Raji (cell line): ENCODE data around the gene MYLK.

Experiments used
- POLR2A ChIP-seq: IDR thresholded peaks from 2 replicates; pipeline ENCODE4 v1.6.1; 2011; ENCODE audit warnings: low read depth, low read length, control low read depth; ENCODE audit not compliant: insufficient read depth

The MYLK gene

DNA sequence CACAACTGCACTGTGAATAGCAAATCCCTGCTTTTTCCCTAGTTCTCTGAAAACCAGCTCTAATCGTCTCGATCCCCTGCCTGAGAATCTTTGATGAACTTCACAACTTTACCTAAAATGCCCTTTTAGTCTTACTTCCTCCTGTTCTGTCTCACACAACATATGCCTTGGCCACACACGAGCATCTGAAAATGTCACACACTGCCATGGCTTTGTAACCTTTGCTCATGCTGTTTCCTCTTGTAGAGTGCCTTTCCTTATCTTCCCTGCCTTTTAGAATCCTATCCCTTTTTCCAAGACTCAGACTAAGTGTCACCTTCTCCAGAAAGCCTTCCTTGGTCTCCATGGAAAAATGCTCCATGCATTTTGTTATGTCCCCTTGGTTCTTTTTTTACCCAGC is 227.9 kb downstream of the MYLK start:
- TF ChIP-seq POLR2A = no peak

DNA sequence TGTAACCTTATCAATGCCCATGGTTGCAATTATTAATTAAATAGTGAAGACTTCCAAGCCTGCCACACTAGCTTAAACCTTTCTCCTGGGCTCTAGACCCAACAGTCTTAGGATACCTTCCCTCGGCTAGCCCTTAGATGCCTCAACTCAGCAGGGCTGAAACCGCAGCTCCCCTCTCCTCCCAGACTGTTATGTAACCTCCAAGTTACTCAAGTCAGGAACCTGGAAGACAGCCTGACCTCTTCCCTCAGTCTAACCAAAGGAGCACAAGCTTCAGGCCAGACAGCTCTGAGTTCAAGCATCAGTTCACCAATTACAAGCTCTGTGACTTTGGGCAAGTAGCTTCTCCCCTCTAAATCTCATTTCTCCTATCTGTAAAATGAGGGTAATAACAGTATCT is 228.7 kb downstream of the MYLK start:
- no peak for TF ChIP-seq POLR2A

- no peak for TF ChIP-seq POLR2A
Observed at GRCh38 chr3:123653221-123653682, 230.9 kb downstream of the MYLK start.

- no peak for TF ChIP-seq POLR2A
Observed at GRCh38 chr3:123652342-123652984, 231.7 kb downstream of the MYLK start.

GRCh38 chr3:123651449-123652341 is 232.4 kb downstream of the MYLK start:
- no peak for TF ChIP-seq POLR2A

GRCh38 chr3:123650101-123650500 is 234.0 kb downstream of the MYLK start:
- TF ChIP-seq POLR2A = no peak

GRCh38 chr3:123648696-123649405 is 235.3 kb downstream of the MYLK start:
- TF ChIP-seq POLR2A = no peak

DNA sequence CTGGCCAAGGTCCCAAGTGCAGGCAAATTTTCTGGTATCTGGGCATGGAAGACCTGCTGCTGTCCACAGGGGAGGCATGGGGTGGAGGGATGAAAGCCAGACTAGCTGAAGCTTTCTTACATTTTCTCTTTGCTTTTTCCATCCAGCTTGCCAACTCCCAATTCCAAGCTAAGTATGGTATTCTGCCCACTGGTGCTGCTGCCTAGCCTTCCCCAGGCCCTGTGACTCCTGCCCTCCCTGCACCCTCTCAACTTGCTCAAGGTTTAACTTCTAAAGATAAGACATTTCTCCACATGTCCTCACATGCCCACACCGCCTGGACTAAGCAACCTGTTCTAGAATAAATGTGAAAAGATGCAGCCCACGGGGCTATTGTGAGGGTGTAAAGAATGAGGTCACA is 239.8 kb downstream of the MYLK start:
- TF ChIP-seq POLR2A = no peak

GRCh38 chr3:123642957-123643330 is 241.2 kb downstream of the MYLK start:
- TF ChIP-seq POLR2A = no peak

DNA sequence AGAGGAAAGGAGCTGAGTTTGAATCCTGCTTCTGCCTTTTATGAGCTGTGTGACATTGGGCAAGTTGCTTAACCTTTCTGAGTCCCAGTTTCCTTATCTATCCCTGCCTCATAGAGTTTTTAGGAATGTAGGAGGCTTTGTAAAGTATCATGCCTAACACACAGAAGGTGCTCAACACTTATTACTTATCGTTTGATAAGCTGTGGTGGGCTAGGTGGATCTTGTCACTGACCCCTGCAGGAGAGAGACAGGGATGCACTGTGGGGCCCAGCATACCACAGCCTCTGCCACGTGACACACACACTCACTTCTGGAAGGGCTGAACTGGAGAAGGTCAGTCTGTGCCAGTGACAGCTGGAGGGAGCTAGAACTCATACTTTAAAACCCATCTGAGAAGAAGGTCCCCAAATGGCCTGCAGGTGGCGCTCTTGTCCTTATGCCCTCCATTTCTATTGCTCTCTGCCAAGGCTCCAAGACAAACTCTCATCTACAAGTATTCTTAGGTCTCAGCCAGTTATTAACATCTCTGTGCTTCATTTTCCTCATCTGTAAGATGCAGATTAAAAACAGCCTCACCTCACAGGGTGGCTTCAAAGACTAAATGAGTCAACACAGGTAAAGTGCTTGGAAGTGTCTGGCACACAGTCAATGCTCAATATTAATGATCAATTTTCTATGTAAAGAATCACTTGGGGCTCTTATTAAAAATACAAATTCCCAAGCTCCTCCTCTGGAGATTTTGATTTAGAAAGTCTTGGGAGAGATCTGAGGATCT is 241.8 kb downstream of the MYLK start:
- no peak for TF ChIP-seq POLR2A

DNA sequence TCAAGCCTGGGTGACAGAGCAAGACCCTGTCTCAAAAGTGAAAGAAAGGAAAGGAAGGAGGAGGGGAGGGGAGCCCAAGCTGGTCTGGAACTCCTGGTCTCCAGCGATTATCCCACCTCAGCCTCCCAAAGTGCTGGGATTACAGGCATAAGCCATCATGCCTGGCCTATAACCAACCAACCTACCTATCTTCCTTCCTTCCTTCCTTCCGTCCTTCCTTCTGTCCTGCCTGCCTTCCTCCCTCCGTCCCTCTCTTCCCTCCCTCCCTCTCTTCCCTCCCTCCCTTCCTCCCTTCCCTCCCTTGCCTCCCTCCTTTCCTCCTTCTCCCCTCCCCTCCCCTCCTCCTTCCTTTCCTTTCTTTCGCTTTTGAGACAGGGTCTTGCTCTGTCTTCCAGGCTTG is 242.6 kb downstream of the MYLK start:
- no peak for TF ChIP-seq POLR2A

DNA sequence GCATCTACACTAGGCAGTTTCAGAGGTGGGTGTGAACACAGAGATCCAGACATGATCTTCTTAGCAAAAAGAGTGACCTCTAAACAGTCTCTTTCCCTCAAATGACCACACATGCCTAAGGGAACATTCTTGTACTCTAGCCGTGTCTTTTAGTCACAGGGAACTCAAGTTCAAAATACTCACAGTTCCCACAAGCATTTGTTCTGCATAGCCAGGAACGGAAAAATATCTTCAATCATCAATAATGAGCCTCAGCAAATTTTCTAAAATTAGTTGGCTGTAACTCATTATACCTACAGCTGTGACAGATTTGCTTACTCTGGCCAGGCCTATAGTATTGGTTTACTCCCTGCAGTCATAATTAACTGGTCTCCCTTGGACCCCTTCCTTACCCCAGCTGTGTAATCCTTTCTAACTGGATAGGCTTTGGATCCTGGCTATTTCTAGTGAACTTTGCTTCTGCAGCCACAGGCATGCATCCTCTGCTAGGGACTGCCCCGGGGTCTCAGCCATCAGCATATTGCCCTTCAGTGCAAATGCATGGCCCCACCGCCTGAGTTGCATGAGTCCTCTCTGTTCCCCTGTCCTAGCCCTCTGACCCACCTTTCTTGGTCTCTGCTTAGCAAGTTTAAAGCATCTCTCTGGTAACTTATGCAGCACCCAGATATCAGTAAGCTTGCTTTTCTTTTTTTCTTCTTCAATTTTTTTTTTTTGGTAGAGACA is 243.2 kb downstream of the MYLK start:
- TF ChIP-seq POLR2A = no peak

DNA sequence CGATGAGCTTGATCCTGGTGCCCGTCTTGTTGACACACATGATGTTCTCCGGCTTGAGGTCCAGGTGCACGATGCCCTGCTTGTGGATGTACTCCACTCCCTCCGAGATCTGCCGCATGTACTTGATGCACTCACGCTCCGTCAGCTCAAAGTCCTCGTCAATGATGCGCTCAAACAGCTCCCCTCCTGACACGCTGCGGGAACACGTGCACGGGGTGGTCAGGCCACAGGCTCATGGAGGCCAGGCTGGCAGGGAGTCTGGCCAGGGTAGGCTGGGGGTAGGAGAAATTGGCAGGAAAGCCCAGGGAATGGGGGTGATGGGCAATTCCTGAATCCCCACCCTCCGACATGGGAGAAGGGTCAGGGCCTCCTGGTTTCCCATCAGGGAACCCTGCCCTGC is 243.8 kb downstream of the MYLK start:
- TF ChIP-seq POLR2A = no peak

- no peak for TF ChIP-seq POLR2A
Observed at GRCh38 chr3:123638936-123639689, 245.0 kb downstream of the MYLK start.
